Liver (tissue), 3 donors: ENCODE results near the gene C12orf60.

Source experiments
- ATF3 ChIP-seq: IDR thresholded peaks from 2 replicates; pipeline ENCODE4 v1.6.1; 2016; ENCODE audit warnings: antibody characterized with exemption
- CTCF ChIP-seq: fragments of 150-350 bp; IDR thresholded peaks from 2 replicates; pipeline ENCODE4 v1.5.1; 2017; ENCODE audit warnings: improper control_type of control experiment, low read depth, low read length; ENCODE audit not compliant: missing input control
- EGR1 ChIP-seq, 2 donors: IDR thresholded peaks; 2 replicates each; pipeline ENCODE4 v1.6.1; 2016 to 2018; ENCODE audit warnings: antibody characterized with exemption in 2 of 2, low read depth in 2 of 2
- FOXA1 ChIP-seq: IDR thresholded peaks from 2 replicates; pipeline ENCODE4 v1.6.1; 2016; ENCODE audit warnings: antibody characterized with exemption
- JUND ChIP-seq, 2 donors: IDR thresholded peaks; 2 replicates each; pipeline ENCODE4 v1.6.1; 2016; ENCODE audit warnings: antibody characterized with exemption in 2 of 2
- MAX ChIP-seq: IDR thresholded peaks from 2 replicates; pipeline ENCODE4 v1.6.1; 2016; ENCODE audit warnings: antibody characterized with exemption
- RAD21 ChIP-seq, 2 donors: IDR thresholded peaks; 2 replicates each; pipeline ENCODE4 v1.6.1; 2016; ENCODE audit warnings: antibody characterized with exemption in 2 of 2, mild to moderate bottlenecking in 2 of 2
- REST ChIP-seq: IDR thresholded peaks from 2 replicates; pipeline ENCODE4 v1.6.1; 2016; ENCODE audit warnings: antibody characterized with exemption, mild to moderate bottlenecking
- RXRA ChIP-seq, 2 donors: IDR thresholded peaks; 2 replicates each; pipeline ENCODE4 v1.6.1; 2017 to 2018; ENCODE audit warnings: antibody characterized with exemption in 2 of 2, mild to moderate bottlenecking in 1 of 2
- TAF1 ChIP-seq: conservative IDR thresholded peaks from 2 replicates; pipeline ENCODE4 v1.6.1; 2016; ENCODE audit warnings: antibody characterized with exemption, mild to moderate bottlenecking
- YY1 ChIP-seq: IDR thresholded peaks from 2 replicates; pipeline ENCODE4 v1.6.1; 2016; ENCODE audit warnings: antibody characterized with exemption, mild to moderate bottlenecking
- ZBTB33 ChIP-seq: IDR thresholded peaks from 2 replicates; pipeline ENCODE4 v1.6.1; 2016; ENCODE audit warnings: antibody characterized with exemption
- donor health status: healthy.
- donor health status: healthy.

GRCh38 chr12:14844401-14844800 lies 40.9 kb downstream of the C12orf60 start:
- TF ChIP-seq CTCF (no peak), REST (no peak), JUND (IDR thresholded peaks at IDR 0.05) (no peak), RXRA (IDR thresholded peaks at IDR 0.05) (no peak), RAD21 (IDR thresholded peaks at IDR 0.05) (no peak), ZBTB33 (no peak), ATF3 (no peak), EGR1 (IDR thresholded peaks at IDR 0.05; ENCODE audit: low read depth in 2 of 2) (no peak), MAX (no peak), YY1 (no peak), TAF1 (no peak), FOXA1 (no peak)
